Activated CD4-positive, alpha-beta T cell treated with anti-CD3 and anti-CD28 coated beads, Interleukin-2, Interleukin-4, amounts not matched to agents 100 ng/mL and 50 ng/mL, durations not matched to agents 16 hours and 8 hours (primary cell): ENCODE measurements around the gene ZNF521.

Experiments
- DNase-seq: peaks from one replicate; pipeline ENCODE4 v3.0.0-alpha.2; 2020; ENCODE audit warnings: low spot score

The ZNF521 gene

GRCh38 chr18:25335676-25336075, 16.3 kb downstream of the ZNF521 start:
- no peak for DNase-seq

DNA sequence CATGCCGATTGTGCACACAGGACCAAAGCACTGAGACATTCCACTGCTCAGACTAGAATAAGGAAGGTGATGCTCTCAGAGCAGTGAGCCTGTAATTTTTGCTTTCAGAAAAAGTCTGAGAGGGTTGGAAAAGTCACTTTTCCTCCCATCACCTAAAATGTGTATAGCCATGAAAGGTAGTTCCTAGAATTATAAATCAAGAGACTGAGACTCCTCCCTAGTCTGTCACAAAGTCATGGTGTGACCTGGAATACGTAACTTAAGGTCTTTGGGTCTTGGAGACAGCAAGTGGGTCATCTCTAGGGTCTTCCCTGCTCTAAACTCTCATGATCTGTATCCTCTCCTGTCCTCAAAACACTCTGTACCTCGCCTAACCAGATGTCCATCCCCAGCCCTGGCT, 16.9 kb downstream of the ZNF521 start:
- no peak for DNase-seq

GRCh38 chr18:25334588-25334987, 17.4 kb downstream of the ZNF521 start:
- DNase-seq: no peak

- DNase-seq: no peak
Observed at GRCh38 chr18:25332002-25332401, 20.0 kb downstream of the ZNF521 start.

DNA sequence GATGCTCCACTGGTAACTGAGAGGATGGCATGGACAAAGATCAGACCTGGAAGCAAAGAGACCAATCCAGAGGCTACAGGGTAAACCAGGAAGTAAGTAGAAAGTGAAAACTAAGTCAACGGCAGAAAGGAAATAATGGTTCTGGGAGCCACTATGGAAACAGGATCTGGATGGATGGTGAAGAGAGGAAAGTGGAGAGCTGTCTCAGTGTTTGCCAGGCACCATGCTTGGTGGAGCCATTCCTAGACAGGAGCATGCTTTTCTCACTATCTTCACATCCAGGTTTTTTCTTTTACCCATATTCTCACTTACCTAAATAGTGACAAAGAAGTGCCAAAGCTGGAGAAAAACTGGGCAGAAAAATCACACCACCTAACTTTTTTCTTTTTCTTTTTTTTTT, 22.2 kb downstream of the ZNF521 start:
- DNase-seq: no peak

GRCh38 chr18:25327584-25327983, 24.4 kb downstream of the ZNF521 start:
- no peak for DNase-seq

DNA sequence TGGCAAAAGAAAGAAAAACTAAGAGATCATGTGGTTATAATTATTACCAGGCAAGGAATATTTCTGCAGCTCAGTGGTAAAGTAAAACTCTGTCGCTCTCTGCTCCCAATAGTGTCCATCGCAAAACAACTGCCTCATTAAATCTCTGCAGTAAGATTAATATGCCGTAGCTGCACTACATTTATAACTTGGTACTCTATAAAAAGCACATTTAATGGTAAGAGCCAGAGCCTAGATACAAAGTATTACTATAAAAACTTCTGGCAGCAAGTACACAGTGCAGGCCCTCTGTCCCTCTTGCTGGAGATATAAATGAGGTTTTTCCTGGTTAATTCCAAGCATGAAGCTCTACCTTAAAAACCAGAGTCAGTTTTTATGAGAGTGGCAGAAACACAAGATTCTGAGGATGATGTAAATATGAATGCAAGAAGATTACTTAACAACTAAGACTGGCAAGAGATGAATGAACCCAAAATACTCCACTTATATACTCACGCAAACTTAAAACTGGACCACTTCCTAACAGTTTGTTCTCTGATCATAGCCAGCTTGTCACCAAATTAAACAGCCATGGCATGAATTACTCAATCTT, 25.5 kb downstream of the ZNF521 start:
- no peak for DNase-seq

GRCh38 chr18:25322806-25323205, 29.2 kb downstream of the ZNF521 start:
- no peak for DNase-seq

DNA sequence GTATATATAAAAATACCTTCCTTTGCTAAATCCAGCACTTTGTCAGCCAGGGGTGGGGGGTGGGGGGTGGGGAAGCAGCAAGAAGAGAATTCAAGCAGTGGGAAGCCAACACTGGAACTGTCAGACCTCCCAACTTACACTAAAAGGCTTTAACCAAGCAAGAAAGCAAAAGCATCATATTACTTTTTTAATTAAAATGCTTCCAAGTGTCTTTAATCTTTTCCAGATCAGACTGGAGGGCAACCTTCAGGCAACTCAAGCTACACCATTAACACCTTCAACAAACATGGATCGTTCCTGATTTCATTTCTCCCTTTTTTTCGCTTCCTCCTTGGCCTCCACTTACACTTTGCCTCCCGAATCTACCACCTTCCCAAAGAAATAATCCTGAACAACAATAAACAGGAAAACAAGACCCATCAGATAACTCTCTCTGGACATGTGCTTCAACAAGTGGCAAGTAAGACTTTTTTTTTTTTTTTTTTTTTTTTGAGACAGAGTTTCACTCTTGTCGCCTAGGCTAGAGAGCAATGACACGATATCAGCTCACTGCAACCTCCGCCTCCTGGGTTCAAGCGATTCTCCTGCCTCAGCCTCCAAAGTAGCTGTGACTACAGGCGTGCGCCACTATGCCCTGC, 35.5 kb downstream of the ZNF521 start:
- DNase-seq: no peak

DNA sequence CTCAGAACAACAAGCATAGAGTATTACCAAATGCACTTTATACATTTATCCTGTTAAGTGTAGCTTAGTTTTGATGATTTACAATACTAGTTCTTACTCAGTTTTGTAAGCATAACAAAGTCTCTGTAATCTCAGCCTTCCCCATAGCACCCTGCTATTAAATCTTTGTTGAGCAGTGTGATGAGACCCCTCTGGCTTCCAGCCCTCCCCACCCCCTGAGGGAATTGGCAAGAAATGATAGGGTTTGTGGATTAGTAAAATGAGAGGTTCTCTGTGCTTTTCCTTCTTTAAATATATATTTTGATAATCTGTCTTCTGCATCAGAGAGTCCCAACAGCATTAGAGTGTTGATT, 37.2 kb downstream of the ZNF521 start:
- DNase-seq: no peak

DNA sequence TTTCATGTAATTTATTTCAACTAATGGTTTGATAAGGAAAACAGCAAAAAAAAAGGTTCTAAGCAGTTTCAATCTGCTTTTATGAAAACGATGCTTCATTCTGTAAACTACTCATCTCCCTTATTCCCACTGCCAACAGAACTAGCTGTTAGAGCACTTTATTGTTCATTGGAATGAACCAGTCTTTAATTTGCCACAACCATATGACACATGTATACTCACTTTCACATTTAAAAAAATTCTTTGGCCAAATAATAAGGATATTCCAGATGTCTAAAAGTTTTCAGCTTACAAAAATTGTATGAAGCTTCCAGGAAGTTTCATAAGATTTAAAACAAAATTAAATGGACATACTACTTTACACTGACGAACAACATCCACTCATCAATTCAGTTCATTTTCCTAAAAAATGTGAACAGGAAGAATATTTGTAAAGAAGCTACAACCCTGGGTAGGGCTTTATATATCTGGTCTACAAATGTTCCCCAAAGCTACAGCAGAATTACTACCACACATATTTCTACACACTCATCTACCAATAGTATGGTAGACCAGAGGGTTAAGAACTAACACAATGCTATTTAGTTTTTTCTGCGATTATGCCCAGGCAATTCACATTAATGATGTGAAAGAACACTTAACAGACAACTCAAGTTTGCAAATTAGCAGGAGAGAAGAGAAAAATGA, 37.7 kb downstream of the ZNF521 start:
- DNase-seq: no peak

DNA sequence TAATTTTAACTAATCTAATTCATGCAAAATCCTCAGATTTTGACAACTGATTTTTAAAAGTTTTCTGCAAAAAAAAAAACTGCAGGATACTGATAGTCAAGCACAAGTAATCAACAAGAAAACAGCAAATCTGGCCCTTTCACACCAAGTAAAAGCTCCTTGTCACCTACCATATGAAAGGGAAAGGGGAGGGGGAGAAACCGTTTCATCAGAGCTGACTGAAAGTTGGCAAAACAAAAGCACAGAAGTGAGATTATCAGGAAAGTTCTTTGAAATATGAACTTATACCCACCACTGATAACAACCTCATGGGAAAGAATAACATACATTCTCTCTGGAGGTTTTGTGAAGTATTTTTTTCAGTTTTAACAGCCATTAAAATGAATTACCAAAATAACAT, 38.7 kb downstream of the ZNF521 start:
- no peak for DNase-seq

DNA sequence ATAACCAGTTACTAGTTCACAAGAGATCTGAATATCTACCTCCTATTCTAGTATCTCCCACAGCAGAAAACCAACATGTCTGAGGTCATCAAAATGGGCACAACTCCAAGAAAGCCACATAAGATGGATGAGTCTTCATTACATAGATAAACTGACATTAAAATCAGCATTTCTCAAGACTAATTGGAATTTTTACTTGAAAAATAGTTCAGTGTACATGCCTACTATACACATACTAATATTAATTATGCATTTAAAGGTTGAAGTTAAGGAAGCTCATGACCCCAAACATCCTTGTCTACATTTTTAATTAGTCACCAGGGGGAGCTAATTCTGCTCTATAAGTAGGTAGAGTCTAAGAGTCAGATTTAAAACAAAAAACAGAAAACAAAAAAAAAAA, 41.9 kb downstream of the ZNF521 start:
- DNase-seq: no peak

- DNase-seq: no peak
Observed at GRCh38 chr18:25308381-25308780, 43.6 kb downstream of the ZNF521 start.

GRCh38 chr18:25307192-25307591, 44.8 kb downstream of the ZNF521 start:
- DNase-seq: no peak

DNA sequence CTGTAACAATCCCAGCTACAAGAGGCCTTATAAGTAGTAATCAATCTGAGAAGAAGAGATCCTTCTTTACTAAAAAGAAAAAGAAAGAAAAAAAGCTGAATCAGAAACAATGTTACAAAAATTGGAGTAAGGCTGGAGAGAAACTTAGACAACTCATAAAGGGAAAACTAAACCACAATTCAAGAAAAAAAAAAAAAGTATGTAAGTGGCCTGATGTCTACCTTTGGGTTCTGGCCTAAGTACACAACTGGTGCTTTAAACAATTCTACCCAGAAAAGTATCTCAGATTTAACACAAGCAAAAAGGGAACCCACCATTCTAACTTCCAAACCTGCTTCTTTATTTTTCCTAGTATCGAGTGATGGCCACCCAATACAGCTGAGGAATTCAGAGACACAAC, 45.3 kb downstream of the ZNF521 start:
- DNase-seq: no peak

GRCh38 chr18:25305584-25305983, 46.4 kb downstream of the ZNF521 start:
- no peak for DNase-seq

- no peak for DNase-seq
Observed at GRCh38 chr18:25300492-25300891, 51.5 kb downstream of the ZNF521 start.

DNA sequence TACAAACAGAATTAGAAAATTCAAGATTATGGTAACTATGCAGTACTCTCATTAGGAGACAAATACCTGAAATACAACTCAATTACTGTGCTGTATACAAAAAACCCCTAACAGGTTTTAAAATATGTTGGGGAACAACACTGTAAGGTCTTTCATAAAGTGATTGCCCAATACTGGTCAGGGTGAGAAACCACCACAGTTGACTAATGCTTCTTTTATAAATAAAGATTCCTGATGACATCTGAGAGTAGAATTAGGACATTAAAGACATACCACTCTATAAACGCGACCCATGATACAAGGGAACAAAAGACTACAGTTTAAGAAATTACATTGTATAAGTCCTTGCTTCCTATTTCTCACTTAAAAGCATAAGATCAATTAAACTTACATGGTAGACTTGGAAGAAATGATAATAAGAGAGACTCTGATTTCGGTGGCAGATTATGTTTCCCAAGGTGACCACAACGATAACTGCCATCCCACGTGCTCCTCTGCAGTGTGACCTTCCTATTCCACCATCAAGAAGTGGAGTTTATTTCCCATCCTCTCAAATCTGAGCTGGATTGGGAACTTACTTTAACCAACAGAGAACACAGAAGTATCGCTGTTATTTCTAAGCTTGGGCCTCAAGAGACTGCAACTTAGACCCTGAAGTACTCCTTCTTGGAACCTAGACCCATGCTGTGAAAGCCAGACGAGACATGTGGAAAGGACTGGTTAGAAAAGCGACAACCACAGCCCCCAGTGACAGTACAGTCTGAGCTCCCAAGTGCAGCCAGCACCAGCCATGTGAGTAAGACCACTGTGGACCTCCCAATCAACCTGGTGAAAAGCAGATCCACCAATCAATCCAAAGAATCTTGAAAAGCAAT, 52.3 kb downstream of the ZNF521 start:
- DNase-seq: no peak

GRCh38 chr18:25298853-25299274, 53.1 kb downstream of the ZNF521 start:
- DNase-seq: no peak

GRCh38 chr18:25295624-25296138, 56.3 kb downstream of the ZNF521 start:
- DNase-seq: no peak

DNA sequence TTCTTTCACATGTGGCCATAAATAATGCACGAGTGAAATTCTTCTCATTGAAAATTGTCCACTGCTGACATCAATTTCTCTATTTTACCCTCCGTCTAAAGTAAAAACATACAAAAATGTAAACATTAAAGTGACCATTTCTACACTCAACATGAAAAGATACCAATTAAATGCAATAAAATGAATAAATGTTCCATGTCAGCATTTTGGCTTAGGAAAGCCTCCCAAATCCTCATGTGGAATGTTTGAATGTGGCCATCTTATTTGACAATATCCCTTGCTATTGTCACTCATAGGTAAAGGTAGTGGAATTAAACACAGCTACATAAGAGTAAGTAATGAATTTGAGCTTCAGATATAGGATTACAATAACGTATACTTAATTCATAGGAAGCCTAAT, 60.8 kb downstream of the ZNF521 start:
- DNase-seq: no peak
